Uterus (tissue), 2 donors: ENCODE measurements around the gene FAM156B.
"Not testable (repeated sequence)": the region's sequence is repeated elsewhere in the genome, so short reads cannot be mapped to it uniquely, and the experiment has no call there.

Source experiments
- CTCF ChIP-seq, 4 experiments: fragments of 200-600 bp in 2 of 4; fragments of 450-650 bp in 2 of 4; sonication (generic) in 2 of 4; IDR thresholded peaks; one replicate each; pipeline ENCODE4 v1.5.1; 2016 to 2019; ENCODE audit warnings: antibody characterized with exemption in 4 of 4, mild to moderate bottlenecking in 2 of 4, moderate library complexity in 1 of 4
- POLR2A ChIP-seq, 2 donors: fragments of 450-650 bp; IDR thresholded peaks; one replicate each; pipeline ENCODE4 v1.6.1; 2016; ENCODE audit warnings: antibody characterized with exemption in 2 of 2, mild to moderate bottlenecking in 1 of 2, moderate library complexity in 1 of 2

GRCh38 chrX:52907137-52907536 lies 10.0 kb downstream of the FAM156B start:
- not testable (repeated sequence) for TF ChIP-seq POLR2A, CTCF (IDR thresholded peaks at IDR 0.05)
